Omental fat pad (tissue), 4 donors: ENCODE data around the gene CABLES1. TPM values are rescaled to one million over a fixed set of nuclear protein-coding genes. Genes with fewer than 3 reads are reported as not detected.

Experiments
- ATAC-seq: fragments of 150-250 bp; one replicate; pipeline ENCODE4 v1.9.1; 2016; ENCODE audit warnings: mild to moderate bottlenecking, moderate library complexity; ENCODE audit not compliant: low FRiP score
- DNase-seq: peaks from one replicate; pipeline ENCODE4 v3.0.0-alpha.2; 2019; ENCODE audit warnings: low spot score
- CTCF ChIP-seq, 3 donors: fragments of 450-650 bp; IDR thresholded peaks; one replicate each; pipeline ENCODE4 v1.5.1; 2016 to 2017; ENCODE audit warnings: antibody characterized with exemption in 3 of 3, mild to moderate bottlenecking in 3 of 3, moderate library complexity in 2 of 3
- total RNA-seq, 4 donors: library from RNA; depleted of rRNA; stranded (reverse); fragments of >200 nt; gene quantifications; one replicate each; pipeline ENCODE4 v1.1.0, GENCODE V29; 2016

The CABLES1 gene
- total RNA-seq, 4 donors from 2014 or later: 24.4 to 95.9 (median 30.4) TPM

- no peak for ATAC-seq
- no peak for DNase-seq
- no peak for TF ChIP-seq CTCF (IDR thresholded peaks at IDR 0.05)
These were observed 53.8 kb downstream of the CABLES1 start for GRCh38 chr18:23189099-23189498.

- ATAC-seq (no peak), DNase-seq (no peak)
- no peak for TF ChIP-seq CTCF (IDR thresholded peaks at IDR 0.05)
These were observed 54.7 kb downstream of the CABLES1 start for GRCh38 chr18:23189768-23190661.

GRCh38 chr18:23191232-23191631 is 55.9 kb downstream of the CABLES1 start:
- DNase-seq (no peak), ATAC-seq (no peak)
- TF ChIP-seq CTCF (IDR thresholded peaks at IDR 0.05): no peak

GRCh38 chr18:23193742-23194141 is 58.5 kb downstream of the CABLES1 start:
- DNase-seq (no peak), ATAC-seq (no peak)
- no peak for TF ChIP-seq CTCF (IDR thresholded peaks at IDR 0.05)

- no peak for TF ChIP-seq CTCF (IDR thresholded peaks at IDR 0.05)
- ATAC-seq: no peak
- DNase-seq: no peak
These were observed 59.1 kb downstream of the CABLES1 start for GRCh38 chr18:23194155-23194996.

- no peak for TF ChIP-seq CTCF (IDR thresholded peaks at IDR 0.05)
- DNase-seq: no peak
- no peak for ATAC-seq
These were observed 60.0 kb downstream of the CABLES1 start for GRCh38 chr18:23194997-23195957.
